Lower lobe of right lung (tissue), 2 donors: ENCODE results near the gene NFIB. TPM values are rescaled to one million over a fixed set of nuclear protein-coding genes. Genes with fewer than 3 reads are reported as not detected.
A peak's percentile ranks its signal among the peaks of the same experiment; 100 is the strongest.

Experiments
- ATAC-seq, 2 donors: fragments of 200-7000 bp; cut with Tn5 transposase; one replicate each; pipeline ENCODE4 v1.9.1; 2020 to 2022; ENCODE audit warnings: mild to moderate bottlenecking in 2 of 2, moderate library complexity in 2 of 2
- DNase-seq: peaks from one replicate; pipeline ENCODE4 v3.0.0-alpha.2; 2020
- H3K27ac ChIP-seq: fragments of 200-600 bp; one replicate; pipeline ENCODE4 v1.8.0; 2022
- H3K27me3 ChIP-seq: fragments of 200-600 bp; one replicate; pipeline ENCODE4 v1.8.0; 2022; ENCODE audit warnings: low read depth
- H3K36me3 ChIP-seq: fragments of 200-600 bp; one replicate; pipeline ENCODE4 v1.8.0; 2022; ENCODE audit warnings: mild to moderate bottlenecking
- H3K4me1 ChIP-seq: fragments of 200-600 bp; one replicate; pipeline ENCODE4 v1.8.0; 2022
- H3K4me3 ChIP-seq: fragments of 200-600 bp; one replicate; pipeline ENCODE4 v1.8.0; 2022; ENCODE audit warnings: mild to moderate bottlenecking
- H3K9me3 ChIP-seq: fragments of 200-600 bp; one replicate; pipeline ENCODE4 v1.8.0; 2022
- intact Hi-C: fragments of 100-400 bp; cut with DNase I; formaldehyde crosslinking; loops from one replicate; pipeline ENCODE4 v1.11.0; 2022
- total RNA-seq: library from RNA; stranded (reverse); fragmentation: NEBNext Ultra II Directional; extraction: Animal tissue kit (Norgen Biotek cat#: 25700); gene quantifications from one replicate; pipeline ENCODE4 v1.2.1, GENCODE V29; 2021
- TF ChIP-seq, protein P1 (sequence below): fragments of 200-600 bp; IDR thresholded peaks from one replicate; pipeline ENCODE4 v1.8.0; 2022; ENCODE audit warnings: antibody characterized with exemption, mild to moderate bottlenecking
- donor health status: DM: no; HTN: yes; CAD: no; lungs with severe emphysema.

NFIB gene
- total RNA-seq, 1 donor from 2014 or later: 97.7 TPM

DNA sequence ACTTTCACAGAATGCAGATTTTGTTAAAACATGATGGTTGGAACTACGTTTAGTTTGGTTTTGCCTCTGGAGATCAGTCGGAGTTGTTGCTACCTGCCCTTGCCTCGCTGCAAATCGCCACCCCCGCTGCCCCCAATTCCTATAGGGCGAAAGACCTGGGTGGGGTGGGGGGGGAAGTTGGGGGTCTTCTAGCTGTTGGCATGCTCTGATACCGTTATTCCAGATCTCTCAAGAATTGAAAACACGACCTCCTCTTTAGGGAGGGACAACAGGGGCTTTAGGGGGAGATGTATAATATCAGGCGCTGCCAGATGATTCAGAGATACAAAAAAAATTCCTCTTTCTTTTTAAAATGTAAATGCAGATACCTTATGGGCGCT is 36.4 kb upstream of the NFIB start:
- no peak for ATAC-seq
- H3K4me1 ChIP-seq: peaks cover 33% of the 10 kb centered on the region
- intact Hi-C loops: loop anchor here (10.0 kb wide), 1 partner anchor 916 kb away; no protein-coding TSS in a partner anchor

DNA sequence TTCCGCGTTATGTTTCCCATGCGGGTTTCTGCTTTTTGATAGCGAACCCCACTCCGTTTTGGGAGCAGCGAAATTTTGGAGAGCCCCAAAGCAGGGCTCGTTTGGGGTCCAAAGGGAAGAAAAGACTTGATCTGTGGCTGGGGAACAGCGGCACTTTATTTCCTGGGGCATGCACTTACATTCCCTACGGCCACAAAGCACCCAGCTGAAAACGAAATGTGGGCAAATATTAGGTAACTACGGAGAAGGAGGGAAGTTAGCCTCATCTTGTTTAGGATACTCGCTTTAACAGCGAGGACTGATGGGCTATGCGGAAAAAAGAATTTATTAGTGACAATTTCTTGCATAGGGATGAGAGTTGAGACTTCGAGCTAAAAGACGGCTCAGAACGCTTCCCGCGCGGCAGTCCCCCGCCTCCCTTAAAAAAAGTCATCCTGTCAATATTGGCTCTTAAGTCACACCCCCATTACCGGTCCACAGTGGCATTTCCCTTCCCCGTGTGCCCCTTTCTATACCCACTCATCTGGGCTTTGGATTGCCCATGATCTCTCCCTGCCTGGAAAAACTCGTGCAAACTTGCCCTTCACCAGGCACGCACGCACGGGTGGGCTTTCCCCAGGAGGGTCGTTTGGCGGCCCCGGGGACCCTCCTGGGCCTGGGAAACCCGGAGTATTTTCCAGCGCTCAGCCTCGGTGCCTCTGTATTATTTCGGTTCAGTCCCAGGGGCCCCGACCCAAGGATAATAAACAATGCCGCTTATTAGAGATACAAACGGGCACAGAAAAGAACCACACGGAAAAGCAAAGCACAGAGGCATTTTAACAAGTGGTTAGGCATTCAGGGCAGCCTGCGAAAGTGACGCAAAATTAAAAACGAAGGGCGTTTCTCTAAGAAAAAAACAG is 35.8 kb upstream of the NFIB start:
- no peak for DNase-seq
- Histone ChIP-seq H3K4me1 (peaks cover 33% of the 10 kb centered on the region), H3K9me3 (no peaks in the 10 kb centered on the region), H3K36me3 (no peaks in the 10 kb centered on the region), H3K4me3 (peak overlapping the region; percentile 51), H3K27me3 (peaks cover 61% of the 10 kb centered on the region), H3K27ac (peak overlapping the region; percentile 86)
- TF ChIP-seq, protein P1, sequence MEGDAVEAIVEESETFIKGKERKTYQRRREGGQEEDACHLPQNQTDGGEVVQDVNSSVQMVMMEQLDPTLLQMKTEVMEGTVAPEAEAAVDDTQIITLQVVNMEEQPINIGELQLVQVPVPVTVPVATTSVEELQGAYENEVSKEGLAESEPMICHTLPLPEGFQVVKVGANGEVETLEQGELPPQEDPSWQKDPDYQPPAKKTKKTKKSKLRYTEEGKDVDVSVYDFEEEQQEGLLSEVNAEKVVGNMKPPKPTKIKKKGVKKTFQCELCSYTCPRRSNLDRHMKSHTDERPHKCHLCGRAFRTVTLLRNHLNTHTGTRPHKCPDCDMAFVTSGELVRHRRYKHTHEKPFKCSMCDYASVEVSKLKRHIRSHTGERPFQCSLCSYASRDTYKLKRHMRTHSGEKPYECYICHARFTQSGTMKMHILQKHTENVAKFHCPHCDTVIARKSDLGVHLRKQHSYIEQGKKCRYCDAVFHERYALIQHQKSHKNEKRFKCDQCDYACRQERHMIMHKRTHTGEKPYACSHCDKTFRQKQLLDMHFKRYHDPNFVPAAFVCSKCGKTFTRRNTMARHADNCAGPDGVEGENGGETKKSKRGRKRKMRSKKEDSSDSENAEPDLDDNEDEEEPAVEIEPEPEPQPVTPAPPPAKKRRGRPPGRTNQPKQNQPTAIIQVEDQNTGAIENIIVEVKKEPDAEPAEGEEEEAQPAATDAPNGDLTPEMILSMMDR: no peak
- intact Hi-C loops: loop anchor here (10.0 kb wide), 1 partner anchor 915 kb away; no protein-coding TSS in a partner anchor
- no peak for ATAC-seq

More for the DNA sequence above, 36.4 kb upstream of the NFIB start:
- H3K36me3 ChIP-seq: no peaks in the 10 kb centered on the region
- peaks cover 60% of the 10 kb centered on the region for H3K27me3 ChIP-seq
- H3K4me3 ChIP-seq: no peak overlapping the region
- H3K9me3 ChIP-seq: no peaks in the 10 kb centered on the region
- H3K27ac ChIP-seq: peak overlapping the region; percentile 86
- TF ChIP-seq, protein P1: no peak
- no peak for DNase-seq

DNA sequence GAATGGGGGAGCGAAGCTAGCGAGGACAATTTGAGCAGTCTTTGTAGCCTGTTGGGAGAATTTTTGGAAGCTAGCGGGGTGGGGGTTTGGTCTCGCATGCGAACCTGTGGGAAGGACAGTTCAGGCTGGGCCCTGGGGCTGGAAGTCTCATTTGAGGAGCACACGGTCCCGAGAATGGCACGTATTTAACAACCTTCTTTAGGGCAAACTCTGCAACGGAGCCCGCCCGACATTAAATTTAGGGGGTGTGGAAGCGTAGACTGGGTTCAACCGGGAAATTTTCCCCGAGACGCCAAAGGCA is 35.2 kb upstream of the NFIB start:
- intact Hi-C loops: no loop called here
- H3K27me3 ChIP-seq: peaks cover 61% of the 10 kb centered on the region
- peak overlapping the region; percentile 86 for H3K27ac ChIP-seq
- no peaks in the 10 kb centered on the region for H3K36me3 ChIP-seq
- no peaks in the 10 kb centered on the region for H3K9me3 ChIP-seq
- no peak for DNase-seq
- TF ChIP-seq, protein P1: no peak
- ATAC-seq: no peak
- H3K4me3 ChIP-seq: peak overlapping the region; percentile 51
- peaks cover 33% of the 10 kb centered on the region for H3K4me1 ChIP-seq

DNA sequence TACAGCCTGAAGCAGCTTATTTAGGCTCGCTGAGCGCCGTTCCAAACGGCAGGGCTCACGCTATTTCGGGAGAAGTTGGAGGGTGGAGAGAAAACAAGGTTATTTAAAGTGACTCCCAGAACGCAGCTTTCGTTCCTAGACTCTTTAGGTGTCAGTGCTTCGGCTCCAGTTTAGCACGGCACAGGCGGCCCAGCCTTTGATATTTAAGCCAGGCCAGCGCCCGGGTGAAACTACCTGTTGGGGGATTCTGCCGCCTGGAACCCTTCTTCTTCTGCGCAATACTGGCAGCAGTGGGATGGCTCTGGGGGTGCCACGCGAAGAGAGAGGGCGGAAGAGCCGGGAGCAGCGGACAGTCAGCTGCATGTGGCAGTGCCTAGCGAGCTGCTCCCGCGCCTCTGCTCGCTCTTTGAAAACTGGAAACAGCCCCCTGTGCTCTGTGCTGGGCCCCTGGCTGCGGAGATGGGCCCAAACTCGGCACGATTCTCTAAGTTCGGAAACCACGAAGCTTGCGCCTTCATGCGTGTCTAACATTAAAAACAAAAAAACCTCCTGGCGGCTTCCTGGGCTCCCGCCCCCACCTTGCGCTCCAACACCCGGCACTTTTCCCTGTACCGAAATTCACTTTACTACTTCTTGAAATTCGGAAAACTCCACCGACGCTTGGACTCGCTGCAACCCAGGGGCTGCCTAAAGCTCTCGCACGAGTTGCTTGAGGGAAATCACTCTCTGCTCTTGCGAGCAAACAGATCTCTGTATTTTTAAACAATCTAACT is 34.6 kb upstream of the NFIB start:
- H3K27ac ChIP-seq: peak overlapping the region; percentile 86
- intact Hi-C loops: no loop called here
- DNase-seq (no peak), ATAC-seq (peak in 1 of 2 donors; percentile 21)
- H3K9me3 ChIP-seq: no peaks in the 10 kb centered on the region
- TF ChIP-seq, protein P1: no peak
- peaks cover 31% of the 10 kb centered on the region for H3K4me1 ChIP-seq
- H3K36me3 ChIP-seq: no peaks in the 10 kb centered on the region
- H3K4me3 ChIP-seq: peak overlapping the region; percentile 51
- peaks cover 61% of the 10 kb centered on the region for H3K27me3 ChIP-seq

DNA sequence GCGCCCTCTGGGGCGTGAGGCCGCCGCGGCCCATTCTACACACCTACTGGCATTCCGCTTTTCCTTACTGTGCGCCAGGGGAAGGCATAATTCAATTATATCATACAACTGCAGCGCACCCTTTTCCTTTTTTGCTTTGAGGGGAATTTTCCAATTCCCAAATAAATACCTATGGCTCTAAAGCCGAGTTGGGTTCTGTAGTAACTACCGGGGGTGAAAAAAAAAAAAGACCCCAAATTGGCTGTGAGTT is 34.1 kb upstream of the NFIB start:
- ATAC-seq (peak; percentile 35 to 65), DNase-seq (no peak)
- TF ChIP-seq, protein P1: no peak
- Histone ChIP-seq H3K4me1 (peaks cover 25% of the 10 kb centered on the region), H3K9me3 (no peaks in the 10 kb centered on the region), H3K36me3 (no peaks in the 10 kb centered on the region), H3K27ac (peak overlapping the region; percentile 86), H3K27me3 (peaks cover 61% of the 10 kb centered on the region), H3K4me3 (peak overlapping the region; percentile 51)
- intact Hi-C loops: no loop called here
